Uterus (tissue), 2 donors: Measurements from ENCODE around the gene METTL25.

Experiments used
- POLR2A ChIP-seq, 2 donors: fragments of 450-650 bp; IDR thresholded peaks; one replicate each; pipeline ENCODE4 v1.6.1; 2016; ENCODE audit warnings: antibody characterized with exemption in 2 of 2, mild to moderate bottlenecking in 1 of 2, moderate library complexity in 1 of 2
- TF ChIP-seq, protein P1 (sequence below), 4 experiments: fragments of 200-600 bp in 2 of 4; fragments of 450-650 bp in 2 of 4; sonication (generic) in 2 of 4; IDR thresholded peaks; one replicate each; pipeline ENCODE4 v1.5.1; 2016 to 2019; ENCODE audit warnings: antibody characterized with exemption in 4 of 4, mild to moderate bottlenecking in 2 of 4, moderate library complexity in 1 of 4

DNA sequence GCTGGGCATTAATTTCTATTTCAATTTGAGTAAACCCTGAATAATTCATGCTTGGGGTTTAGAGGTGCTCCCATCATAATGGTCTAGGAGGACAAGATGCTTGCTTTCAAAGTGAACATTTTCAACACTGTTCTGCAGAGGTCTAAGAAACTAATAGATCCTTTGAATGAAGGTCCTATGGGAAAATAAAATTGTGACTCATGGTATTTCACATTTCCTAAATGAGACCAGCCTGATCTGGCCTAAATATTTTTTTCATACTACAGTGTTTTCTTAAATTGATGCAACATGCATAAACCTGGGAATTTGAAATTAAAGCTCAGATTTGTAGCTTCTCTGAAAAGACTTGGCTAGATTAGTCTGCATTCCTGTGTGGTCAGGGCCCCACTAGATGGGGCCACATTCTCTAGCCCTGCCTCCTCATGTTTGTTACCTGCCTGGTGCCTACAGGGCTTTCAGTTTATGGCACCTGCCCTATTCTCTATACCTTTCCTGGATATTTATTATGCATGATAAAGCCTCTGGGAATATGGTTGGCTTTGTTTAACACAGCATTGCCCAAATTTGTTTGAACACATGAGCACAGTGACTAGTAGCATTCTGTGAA, 112.7 kb downstream of the METTL25 start:
- TF ChIP-seq, protein P1, sequence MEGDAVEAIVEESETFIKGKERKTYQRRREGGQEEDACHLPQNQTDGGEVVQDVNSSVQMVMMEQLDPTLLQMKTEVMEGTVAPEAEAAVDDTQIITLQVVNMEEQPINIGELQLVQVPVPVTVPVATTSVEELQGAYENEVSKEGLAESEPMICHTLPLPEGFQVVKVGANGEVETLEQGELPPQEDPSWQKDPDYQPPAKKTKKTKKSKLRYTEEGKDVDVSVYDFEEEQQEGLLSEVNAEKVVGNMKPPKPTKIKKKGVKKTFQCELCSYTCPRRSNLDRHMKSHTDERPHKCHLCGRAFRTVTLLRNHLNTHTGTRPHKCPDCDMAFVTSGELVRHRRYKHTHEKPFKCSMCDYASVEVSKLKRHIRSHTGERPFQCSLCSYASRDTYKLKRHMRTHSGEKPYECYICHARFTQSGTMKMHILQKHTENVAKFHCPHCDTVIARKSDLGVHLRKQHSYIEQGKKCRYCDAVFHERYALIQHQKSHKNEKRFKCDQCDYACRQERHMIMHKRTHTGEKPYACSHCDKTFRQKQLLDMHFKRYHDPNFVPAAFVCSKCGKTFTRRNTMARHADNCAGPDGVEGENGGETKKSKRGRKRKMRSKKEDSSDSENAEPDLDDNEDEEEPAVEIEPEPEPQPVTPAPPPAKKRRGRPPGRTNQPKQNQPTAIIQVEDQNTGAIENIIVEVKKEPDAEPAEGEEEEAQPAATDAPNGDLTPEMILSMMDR (IDR thresholded peaks at IDR 0.05): no peak
- no peak for TF ChIP-seq POLR2A (IDR thresholded peaks at IDR 0.05)
